Subcutaneous abdominal adipose tissue (tissue), 5 donors: ENCODE results near the gene NEK6.

Experiments
- H3K27ac ChIP-seq: one replicate; pipeline ENCODE4 v1.7.0; 2013; ENCODE audit warnings: low read depth, mild to moderate bottlenecking, inconsistent platforms, low read length, moderate library complexity
- H3K27me3 ChIP-seq, 5 donors: one replicate each; pipeline ENCODE4 v1.7.0; 2013; ENCODE audit warnings: low read length in 5 of 5, inconsistent platforms in 1 of 5; ENCODE audit not compliant: control insufficient read depth in 5 of 5, insufficient read depth in 4 of 5
- H3K36me3 ChIP-seq, 5 donors: one replicate each; pipeline ENCODE4 v1.7.0; 2013; ENCODE audit warnings: low read length in 5 of 5; ENCODE audit not compliant: control insufficient read depth in 5 of 5, insufficient read depth in 5 of 5
- H3K4me1 ChIP-seq, 5 donors: one replicate each; pipeline ENCODE4 v1.7.0; 2013; ENCODE audit warnings: low read length in 5 of 5, mild to moderate bottlenecking in 3 of 5, moderate library complexity in 1 of 5; ENCODE audit not compliant: control insufficient read depth in 5 of 5, insufficient read depth in 5 of 5
- H3K4me3 ChIP-seq, 5 donors: one replicate each; pipeline ENCODE4 v1.7.0; 2013; ENCODE audit warnings: low read length in 5 of 5, low read depth in 1 of 5
- H3K9ac ChIP-seq, 5 donors: one replicate each; pipeline ENCODE4 v1.7.0; 2013; ENCODE audit warnings: low read length in 5 of 5, mild to moderate bottlenecking in 4 of 5, moderate library complexity in 3 of 5
- H3K9me3 ChIP-seq, 5 donors: one replicate each; pipeline ENCODE4 v1.7.0; 2013; ENCODE audit warnings: low read length in 5 of 5; ENCODE audit not compliant: control insufficient read depth in 5 of 5
- donor health status: healthy.
- donor health status: healthy.
- donor health status: healthy.
- donor health status: healthy.
- donor health status: healthy.

Gene NEK6

DNA sequence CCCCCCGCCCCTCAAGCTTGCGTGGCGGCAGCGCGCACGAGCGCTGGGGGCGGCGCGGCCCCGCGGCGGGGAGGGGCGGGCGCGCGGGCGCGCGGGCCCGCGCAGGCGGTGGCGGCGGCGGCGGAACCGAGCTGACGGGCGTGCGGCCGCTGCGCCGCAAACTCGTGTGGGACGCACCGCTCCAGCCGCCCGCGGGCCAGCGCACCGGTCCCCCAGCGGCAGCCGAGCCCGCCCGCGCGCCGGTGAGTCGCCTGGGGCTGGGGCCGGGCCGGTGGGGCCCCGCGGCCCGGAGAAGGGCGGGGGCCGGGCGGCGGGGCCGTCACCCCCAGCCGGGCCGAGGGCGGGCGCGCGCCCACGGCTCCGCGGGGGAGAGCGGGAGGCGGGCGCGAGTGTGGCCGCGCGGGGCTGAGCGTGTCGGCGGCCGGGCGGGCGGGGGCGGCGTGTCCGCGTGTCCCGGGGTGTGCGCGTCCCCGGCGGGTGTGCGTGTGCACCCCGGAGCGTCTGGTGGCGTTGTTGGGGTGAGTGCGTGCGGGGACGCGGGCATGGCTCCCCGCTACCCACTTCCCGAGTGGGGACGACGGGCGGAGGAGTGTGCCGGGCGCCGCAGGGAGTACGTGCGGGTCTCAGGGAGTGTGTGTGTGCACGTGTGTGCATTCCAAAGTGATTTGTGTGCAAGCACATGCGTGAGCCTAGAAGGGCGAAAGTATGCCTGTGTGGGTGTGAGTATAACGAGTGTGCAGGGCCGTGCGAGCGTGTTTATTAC lies at the start of gene NEK6:
NEK6 (plus strand) TSS at position 106 of the 763 bp plus-strand sequence. CDS start 44,016 bp downstream, outside the sequence.
- Histone ChIP-seq H3K4me1 (peaks cover 14 to 57% (median 50%) of the 10 kb centered on the region in 5 donors), H3K9me3 (no peaks in the 10 kb centered on the region), H3K9ac (peak within 1 kb of the TSS; percentile 63 to 97 (median 94)), H3K27me3 (no peaks in the 10 kb centered on the region), H3K27ac (peak within 1 kb of the TSS; percentile 98), H3K36me3 (peaks cover 0 to 2% (median 0%) of the 10 kb centered on the region in 5 donors), H3K4me3 (peak within 1 kb of the TSS; percentile 83 to 95 (median 93))

DNA sequence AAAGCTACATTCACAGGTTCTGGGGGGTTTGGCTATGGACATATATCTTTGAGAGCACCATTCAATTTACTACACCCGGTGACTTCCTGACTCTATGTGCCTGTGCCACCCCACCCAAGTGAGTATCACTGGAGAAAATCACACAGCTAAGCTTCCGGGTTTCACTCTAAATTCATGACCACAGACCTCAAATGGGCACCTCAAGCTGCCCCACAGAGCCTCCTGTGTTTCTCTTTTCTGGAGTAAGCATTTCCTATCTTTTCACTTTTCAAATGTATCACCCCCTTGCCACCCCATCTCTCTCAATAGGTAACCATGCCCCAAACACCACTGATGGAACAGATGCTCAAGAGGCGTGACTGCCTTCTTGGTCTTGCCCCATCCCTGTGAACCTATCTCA lies 49.2 kb upstream of the NEK6 start:
- no peak overlapping the region for H3K27ac ChIP-seq
- no peaks in the 10 kb centered on the region for H3K36me3 ChIP-seq

DNA sequence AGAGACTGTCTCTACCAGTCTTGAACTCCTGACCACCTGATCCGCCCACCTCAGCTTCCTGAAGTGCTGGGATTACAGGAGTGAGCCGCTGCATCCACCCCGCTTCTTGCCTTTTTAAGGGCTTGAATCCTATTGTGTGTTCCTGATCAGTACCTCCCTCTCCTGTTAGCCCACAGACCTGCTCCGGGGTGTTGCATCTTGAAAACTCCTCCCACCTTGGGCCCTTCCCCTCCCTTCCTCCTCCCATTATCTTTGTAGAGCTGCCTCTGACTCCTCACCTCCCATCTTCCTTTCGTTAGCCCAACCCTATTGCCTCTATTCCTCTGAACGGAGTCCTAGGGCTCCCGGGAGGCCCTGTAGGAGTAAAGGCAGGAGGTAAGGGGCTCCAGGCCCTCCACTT lies 48.5 kb upstream of the NEK6 start:
- no peak overlapping the region for H3K9ac ChIP-seq
- peaks cover under 1 to 20% (median 10%) of the 10 kb centered on the region in 5 donors for H3K4me1 ChIP-seq
- H3K27ac ChIP-seq, result no peak overlapping the region
- no peaks in the 10 kb centered on the region for H3K36me3 ChIP-seq
- no peaks in the 10 kb centered on the region for H3K9me3 ChIP-seq
- H3K27me3 ChIP-seq, result peaks cover 0 to 3% (median 0%) of the 10 kb centered on the region in 5 donors
- H3K4me3 ChIP-seq, result no peak overlapping the region

More for the DNA sequence above, 49.2 kb upstream of the NEK6 start:
- Histone ChIP-seq H3K9me3 (no peaks in the 10 kb centered on the region), H3K9ac (no peak overlapping the region), H3K27me3 (no peaks in the 10 kb centered on the region), H3K4me3 (no peak overlapping the region), H3K4me1 (peaks cover 0 to 13% (median 3%) of the 10 kb centered on the region in 5 donors)

DNA sequence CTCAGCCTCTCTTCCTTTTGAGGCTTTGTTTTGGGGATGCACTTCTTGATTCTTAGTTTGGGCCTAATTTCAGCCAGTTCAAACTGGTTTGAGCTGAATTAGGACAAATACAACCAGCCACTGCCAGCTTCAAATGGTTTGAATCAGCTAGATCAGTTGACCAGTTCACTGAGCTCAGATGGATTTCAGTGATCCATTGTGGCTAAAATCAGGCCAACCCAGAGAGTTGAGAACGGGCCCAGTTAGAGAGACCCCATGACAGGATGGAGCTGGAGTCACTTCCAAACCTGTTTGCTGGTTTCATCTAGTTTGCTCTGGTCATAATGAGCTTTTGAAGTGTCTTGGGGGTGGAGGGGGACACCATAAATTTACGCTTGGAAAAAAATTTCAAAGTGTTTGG lies 48.0 kb upstream of the NEK6 start:
- Histone ChIP-seq H3K27me3 (peaks cover 0 to 4% (median 0%) of the 10 kb centered on the region in 5 donors), H3K4me3 (no peak overlapping the region), H3K27ac (no peak overlapping the region), H3K36me3 (no peaks in the 10 kb centered on the region), H3K9me3 (no peaks in the 10 kb centered on the region), H3K9ac (no peak overlapping the region), H3K4me1 (peaks cover 3 to 25% (median 15%) of the 10 kb centered on the region in 5 donors)

DNA sequence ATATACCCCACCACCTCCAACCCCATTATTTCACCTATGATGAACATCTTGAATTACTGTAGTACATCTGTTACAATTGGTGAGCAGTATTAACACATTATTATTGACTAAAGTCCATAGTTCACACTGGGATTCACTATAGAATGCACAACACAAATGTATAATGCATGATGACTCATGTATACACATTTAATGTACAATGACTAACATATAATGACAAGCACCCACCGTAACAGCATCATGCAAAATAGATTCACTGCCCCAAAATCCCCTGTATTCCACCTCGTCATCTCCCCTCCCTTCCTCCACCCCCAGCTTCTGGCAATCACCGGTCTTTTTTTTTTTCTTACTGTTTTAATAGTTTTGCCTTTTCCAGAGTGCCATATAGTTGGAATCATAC lies 47.1 kb upstream of the NEK6 start:
- H3K27me3 ChIP-seq, result peaks cover 0 to 4% (median 0%) of the 10 kb centered on the region in 5 donors
- H3K27ac ChIP-seq, result no peak overlapping the region
- H3K36me3 ChIP-seq, result no peaks in the 10 kb centered on the region
- no peaks in the 10 kb centered on the region for H3K9me3 ChIP-seq
- peaks cover 5 to 30% (median 24%) of the 10 kb centered on the region in 5 donors for H3K4me1 ChIP-seq
- no peak overlapping the region for H3K4me3 ChIP-seq
- H3K9ac ChIP-seq, result no peak overlapping the region

DNA sequence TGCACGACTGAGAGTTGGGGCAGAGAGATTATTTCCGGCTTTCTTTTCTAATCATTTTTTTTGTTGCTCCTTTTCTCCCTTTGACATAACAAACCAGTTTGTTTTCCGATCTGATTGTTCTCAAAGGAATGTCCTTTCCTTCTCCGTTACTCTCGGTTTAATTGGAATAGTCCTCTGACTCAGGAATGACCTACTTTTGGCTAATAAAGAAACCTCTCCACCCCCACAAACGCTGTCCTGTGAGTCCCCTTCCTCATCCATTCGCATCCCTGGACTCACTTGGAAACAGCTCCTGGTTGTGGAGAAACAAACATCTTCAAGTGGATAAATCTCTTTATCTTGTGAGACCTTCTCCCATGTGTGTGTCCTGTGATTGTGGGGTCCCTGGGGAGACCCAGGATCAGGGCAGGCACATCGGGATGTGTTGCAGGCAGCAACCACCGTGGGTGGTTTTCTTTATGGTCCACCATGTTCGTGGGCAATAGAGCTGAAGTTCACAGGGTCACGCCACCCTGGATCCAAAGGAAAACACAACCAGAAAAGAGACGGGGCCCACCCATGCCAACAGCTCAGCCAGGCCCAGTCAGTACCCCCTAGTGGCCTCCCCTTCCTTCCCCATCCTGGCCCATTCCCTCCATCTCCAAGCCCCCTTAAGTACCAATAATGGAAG lies 45.2 kb upstream of the NEK6 start:
- Histone ChIP-seq H3K4me3 (no peak overlapping the region), H3K27me3 (peaks cover 0 to 4% (median 0%) of the 10 kb centered on the region in 5 donors), H3K9ac (no peak overlapping the region), H3K4me1 (peaks cover 5 to 43% (median 37%) of the 10 kb centered on the region in 5 donors), H3K36me3 (no peaks in the 10 kb centered on the region), H3K9me3 (no peaks in the 10 kb centered on the region), H3K27ac (no peak overlapping the region)

DNA sequence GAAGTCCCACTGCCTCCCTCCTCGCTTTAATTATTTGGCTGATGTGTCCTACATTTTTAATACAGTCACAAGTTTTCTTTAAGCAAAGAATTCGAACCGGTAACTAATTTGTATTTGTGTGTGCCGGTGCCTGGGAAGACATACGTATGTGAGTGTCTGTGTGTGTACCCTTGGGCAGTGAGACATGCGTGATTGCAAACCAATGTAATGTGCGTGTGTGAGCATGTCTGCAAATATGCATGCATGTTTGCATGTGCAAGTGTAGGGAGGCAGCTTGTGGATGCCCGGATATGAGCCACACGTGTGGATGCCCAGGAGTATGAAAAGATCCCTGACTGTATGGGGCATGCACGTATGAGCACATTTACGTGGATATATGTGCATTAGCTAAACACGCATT lies 44.4 kb upstream of the NEK6 start:
- Histone ChIP-seq H3K9me3 (no peaks in the 10 kb centered on the region), H3K9ac (no peak overlapping the region), H3K4me3 (no peak overlapping the region), H3K27ac (no peak overlapping the region), H3K36me3 (no peaks in the 10 kb centered on the region), H3K27me3 (peaks cover 0 to 4% (median 0%) of the 10 kb centered on the region in 5 donors), H3K4me1 (peaks cover 5 to 52% (median 45%) of the 10 kb centered on the region in 5 donors)

DNA sequence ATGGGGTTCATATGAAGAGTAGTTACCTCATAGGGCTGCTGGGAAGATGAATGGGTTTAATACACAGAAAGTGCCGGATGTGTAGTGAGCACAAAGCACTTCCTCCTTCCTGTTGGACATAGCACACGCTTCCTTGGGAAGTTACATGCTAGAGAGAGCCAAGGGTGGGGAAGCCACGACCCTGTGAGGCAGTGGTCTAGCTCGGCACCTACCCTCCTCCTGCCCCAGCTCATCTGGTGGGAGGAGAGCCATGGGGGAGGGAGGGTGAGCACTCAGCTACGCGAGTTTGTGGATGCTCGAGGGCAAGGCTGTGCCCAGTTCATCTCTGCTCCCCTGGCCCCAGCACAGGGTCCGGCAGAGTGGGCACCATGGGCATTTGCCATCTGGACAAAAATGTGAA lies 43.6 kb upstream of the NEK6 start:
- H3K4me1 ChIP-seq, result peaks cover 5 to 59% (median 48%) of the 10 kb centered on the region in 5 donors
- H3K9ac ChIP-seq, result no peak overlapping the region
- H3K4me3 ChIP-seq, result peak overlapping the region in 2 of 5 donors; percentile 20
- H3K27ac ChIP-seq, result no peak overlapping the region
- H3K36me3 ChIP-seq, result no peaks in the 10 kb centered on the region
- H3K9me3 ChIP-seq, result no peaks in the 10 kb centered on the region
- peaks cover 0 to 4% (median 0%) of the 10 kb centered on the region in 5 donors for H3K27me3 ChIP-seq

DNA sequence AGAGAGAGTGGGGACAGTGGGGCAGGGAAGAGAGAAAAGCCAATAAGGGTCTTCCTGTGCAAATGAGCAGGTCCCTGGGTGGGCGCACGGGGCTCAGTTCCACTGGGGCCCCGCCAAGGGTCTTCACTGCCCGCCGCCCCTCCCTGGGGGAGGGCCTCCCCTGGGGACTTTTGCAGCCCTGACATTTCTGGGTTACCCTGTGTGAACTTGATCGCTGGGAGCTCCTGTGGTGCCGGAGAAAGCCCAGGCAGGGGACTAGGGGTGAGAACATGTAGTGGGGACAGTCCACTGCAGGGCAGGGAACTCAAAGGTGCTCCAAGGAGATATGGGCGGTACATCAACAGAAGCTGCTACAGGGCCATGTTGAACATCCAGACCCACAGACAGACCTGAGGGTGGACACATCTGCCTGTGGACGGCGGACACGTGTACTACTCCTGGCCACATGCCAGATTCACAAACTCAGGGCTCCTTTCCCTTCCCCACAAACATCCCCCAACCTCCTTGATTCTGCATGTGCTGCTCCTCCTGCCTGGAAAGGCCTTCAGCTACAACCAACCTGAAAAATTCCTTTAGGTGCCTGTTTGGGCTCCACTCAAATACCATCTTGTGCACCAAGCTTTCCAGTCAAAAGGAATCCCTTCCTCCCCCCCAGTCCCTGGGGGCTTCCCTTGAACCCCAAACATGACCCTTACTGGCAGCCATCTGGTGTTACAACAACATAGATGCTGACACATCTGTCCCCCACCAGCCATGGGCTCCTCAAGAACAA lies 43.0 kb upstream of the NEK6 start:
- no peak overlapping the region for H3K9ac ChIP-seq
- H3K36me3 ChIP-seq, result no peaks in the 10 kb centered on the region
- no peaks in the 10 kb centered on the region for H3K9me3 ChIP-seq
- H3K4me3 ChIP-seq, result peak overlapping the region in 1 of 5 donors; percentile 20
- H3K4me1 ChIP-seq, result peaks cover 5 to 63% (median 48%) of the 10 kb centered on the region in 5 donors
- no peak overlapping the region for H3K27ac ChIP-seq
- H3K27me3 ChIP-seq, result peaks cover 0 to 4% (median 0%) of the 10 kb centered on the region in 5 donors
